Smooth muscle cell of the brain vasculature (primary cell): ENCODE data around the gene CASQ2.

Experiments used
- DNase-seq: peaks from one replicate; pipeline ENCODE4 v3.0.0-alpha.2; 2012; ENCODE audit warnings: low read depth, low spot score

The CASQ2 gene

DNA sequence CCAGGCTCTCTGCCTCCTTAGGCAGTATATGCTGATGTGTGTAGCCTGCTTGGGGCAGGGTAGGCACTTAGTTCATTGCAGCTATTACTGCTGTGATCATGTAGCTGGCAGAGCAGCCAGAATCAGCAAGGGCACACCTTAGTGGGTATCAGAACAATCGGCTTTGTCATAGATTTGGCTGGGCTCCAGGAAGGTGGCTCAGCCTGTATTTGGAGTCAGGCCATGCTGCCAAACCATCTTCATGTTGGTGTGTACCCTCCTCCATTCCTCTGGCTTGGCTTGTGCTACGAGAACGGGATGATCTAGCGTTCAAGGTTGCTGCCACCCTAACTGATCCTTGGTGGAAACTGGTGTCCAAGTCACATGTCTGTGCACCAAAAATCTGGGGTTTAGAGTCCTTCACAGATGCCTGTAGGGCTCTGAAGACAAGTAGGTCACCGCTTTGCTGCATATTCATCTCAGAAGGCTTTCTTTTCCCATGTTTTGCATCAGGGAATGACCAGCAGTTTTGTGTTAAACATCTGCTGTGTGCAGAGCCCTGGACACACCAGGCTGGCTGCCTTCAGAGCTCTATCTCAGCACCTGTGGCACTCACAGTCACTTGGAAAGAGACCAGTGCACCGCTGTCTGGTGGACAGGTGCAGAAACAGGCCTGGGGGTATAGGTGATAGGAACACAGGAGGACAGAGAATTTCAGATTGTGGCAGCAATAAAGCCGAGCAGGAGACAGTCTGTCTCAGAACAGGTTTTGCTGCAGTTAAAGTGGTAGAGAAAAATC lies 103.0 kb downstream of the CASQ2 start:
- DNase-seq = no peak

DNA sequence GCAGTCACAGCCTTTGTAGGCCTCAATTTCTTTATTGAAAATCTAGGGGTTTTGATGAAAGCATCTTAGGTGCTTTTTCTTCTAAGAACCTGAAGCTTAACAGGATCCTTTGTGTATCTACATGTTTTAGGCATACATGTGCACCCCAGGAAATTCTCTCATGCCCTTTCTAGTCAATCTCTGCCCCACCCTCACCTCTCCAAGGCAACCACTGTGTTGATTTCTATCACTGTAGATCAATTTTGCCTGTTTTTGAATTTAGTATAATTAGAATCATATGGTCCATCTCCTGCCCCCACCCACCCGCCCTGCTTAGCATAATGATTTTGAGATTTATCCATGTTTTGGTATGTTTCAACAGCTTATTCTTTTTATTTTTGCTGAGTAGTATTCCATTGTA lies 107.4 kb downstream of the CASQ2 start:
- no peak for DNase-seq

DNA sequence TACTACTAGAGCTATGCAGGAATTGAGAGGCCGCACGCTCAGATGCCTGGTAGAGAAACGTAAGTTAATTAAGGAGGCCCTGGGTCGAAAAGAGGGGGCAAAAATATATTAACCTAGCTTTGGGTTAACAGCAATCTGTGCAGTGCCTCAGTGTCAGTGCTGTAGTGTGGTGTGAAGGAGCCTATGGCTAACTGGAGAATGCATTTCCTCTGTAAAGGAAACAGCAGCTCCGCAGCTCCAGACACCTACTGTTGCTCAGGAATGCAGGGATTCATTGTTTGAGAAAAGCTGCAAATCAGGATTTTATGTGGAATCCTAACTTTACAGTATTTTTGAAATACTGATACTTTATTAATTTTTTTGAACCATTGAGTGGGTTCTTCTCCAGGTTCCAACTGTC lies 108.4 kb downstream of the CASQ2 start:
- no peak for DNase-seq

- no peak for DNase-seq
Measured at GRCh38 chr1:115658646-115659045, 109.9 kb downstream of the CASQ2 start.

- DNase-seq = no peak
Measured at GRCh38 chr1:115656461-115657077, 111.9 kb downstream of the CASQ2 start.

- DNase-seq = no peak
Measured at GRCh38 chr1:115655916-115656315, 112.6 kb downstream of the CASQ2 start.

- DNase-seq = no peak
Measured at GRCh38 chr1:115655306-115655663, 113.2 kb downstream of the CASQ2 start.

DNA sequence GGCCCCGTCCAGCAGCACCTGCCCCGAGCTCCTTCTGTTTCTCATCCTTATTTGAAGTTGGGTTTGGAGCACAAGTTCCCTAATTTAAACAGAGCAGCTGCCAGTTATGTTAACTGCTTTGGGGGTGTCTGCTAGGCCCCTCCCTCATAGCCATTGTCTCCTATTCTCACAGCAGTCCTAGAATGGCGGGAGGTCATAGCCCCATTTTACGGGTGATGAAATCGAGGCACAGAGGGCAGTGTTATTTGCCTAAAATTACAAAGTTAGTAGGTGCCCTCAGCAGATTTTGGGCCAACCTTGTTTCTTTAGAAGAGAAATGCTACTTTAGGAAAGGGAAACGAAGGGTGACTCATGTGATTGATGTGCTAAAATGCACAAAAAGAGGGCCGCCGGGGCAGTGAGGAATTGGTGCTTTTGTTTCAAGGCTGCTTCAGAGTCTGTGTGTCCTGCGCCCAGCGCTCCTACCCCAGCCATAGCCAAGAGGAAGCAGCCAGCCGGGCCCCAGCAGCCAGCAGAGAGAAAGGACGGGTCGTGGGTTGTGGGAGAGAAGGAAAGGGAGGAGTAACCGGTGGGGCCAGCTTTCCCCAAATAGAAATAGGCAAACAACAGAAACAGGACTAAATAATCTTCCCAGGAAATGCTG lies 113.7 kb downstream of the CASQ2 start:
- no peak for DNase-seq

DNA sequence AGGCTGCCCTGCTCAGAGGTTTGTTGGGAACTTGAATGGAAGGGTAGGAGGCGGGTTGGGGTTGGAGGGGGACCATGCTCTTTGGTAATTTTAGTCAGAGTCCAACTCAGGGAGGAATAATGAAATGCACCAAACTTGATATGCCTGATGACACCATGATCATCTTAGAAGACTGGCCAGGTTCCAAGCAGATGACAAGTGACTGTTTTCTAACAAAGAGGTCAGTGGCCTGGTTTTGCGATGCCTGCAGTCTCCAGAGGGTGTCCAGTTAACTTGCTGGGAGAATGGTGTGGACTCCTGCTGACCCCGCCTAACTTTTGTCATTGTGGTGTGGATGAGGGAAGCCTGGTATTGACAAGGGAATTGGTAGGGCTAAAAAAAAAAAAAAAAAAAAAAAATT lies 114.4 kb downstream of the CASQ2 start:
- no peak for DNase-seq

DNA sequence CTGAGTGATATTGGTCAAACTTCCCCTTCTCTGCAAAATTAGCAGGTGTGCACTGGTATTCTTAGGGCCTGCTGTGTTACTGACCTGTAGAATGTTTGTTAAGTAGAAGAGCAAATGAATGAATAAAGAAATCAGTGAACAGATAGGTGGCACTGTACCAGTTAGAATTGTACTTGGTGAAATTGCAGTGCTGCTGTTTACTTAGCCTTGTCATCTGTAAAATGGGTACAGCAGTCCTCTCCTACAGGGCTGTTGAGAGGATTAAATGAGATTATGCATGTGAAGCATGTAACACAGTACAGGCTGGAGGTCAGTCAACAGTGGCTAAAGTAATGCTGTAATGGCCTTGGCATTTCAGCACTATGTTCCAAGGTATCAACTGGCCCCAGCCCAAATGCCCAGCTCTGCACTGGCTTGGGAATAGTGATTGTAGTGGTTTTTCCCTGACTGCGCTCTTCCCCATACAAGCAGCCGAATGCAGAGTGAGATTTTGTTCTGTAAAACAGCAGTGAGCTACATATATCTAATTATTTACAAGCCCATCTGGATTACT lies 116.2 kb downstream of the CASQ2 start:
- no peak for DNase-seq

DNA sequence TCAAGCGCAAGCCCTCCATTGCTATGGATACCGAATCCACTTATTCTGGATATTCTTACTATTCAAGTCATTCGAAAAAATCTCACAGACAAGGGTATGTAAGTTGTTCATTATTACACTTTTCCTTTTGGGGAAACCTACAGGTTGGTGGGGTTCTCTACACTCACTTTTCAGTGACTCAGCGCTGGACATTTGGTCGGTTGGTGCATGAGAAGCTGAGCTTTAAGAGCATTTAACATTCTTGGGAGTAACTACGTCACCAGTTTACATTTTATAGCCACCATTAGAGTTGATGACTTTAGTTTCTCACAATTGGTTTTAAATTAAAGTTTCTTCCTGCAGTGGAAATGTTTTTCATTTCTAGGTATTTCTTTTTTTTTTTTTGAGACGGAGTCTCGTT lies 117.1 kb downstream of the CASQ2 start:
- no peak for DNase-seq

GRCh38 chr1:115650961-115651360 lies 117.6 kb downstream of the CASQ2 start:
- DNase-seq = no peak
